ENCODE results near the gene PCDHGB2.
A peak's percentile ranks its signal among the peaks of the same experiment; 100 is the strongest.
"Not testable (repeated sequence)": the region's sequence is repeated elsewhere in the genome, so short reads cannot be mapped to it uniquely, and the experiment has no call there.

DNA sequence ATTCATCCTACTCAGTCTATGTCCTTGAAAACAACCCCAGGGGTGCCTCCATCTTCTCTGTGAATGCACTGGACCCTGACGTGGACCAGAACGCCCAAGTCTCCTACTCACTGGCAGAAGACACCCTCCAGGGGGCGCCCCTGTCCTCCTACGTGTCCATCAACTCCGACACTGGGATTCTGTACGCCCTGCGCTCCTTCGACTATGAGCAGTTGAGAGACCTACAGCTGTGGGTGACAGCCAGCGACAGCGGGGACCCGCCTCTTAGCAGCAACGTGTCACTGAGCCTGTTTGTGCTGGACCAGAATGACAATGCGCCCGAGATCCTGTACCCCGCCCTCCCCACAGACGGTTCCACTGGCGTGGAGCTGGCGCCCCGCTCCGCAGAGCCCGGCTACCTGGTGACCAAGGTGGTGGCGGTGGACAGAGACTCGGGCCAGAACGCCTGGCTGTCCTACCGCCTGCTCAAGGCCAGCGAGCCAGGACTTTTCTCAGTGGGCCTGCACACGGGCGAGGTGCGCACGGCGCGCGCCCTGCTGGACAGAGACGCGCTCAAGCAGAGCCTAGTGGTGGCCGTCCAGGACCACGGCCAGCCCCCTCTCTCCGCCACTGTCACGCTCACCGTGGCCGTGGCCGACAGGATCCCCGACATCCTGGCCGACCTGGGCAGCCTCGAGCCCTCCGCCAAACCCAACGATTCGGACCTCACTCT lies 15.8 kb downstream of the PCDHGB2 start:
- TF ChIP-seq IRF2 (CRISPR knock-in tag; IDR thresholded peaks at IDR 0.05; ENCODE audit: borderline replicate concordance, low read depth); RELA (CRISPR knock-in tag; IDR thresholded peaks at IDR 0.05; ENCODE audit: borderline replicate concordance); SP1 (CRISPR knock-in tag; conservative IDR thresholded peaks at IDR 0.05); ZNF138 (CRISPR knock-in tag; conservative IDR thresholded peaks at IDR 0.05); NR2C2 (CRISPR knock-in tag; IDR thresholded peaks at IDR 0.05); ZBTB21 (CRISPR knock-in tag; IDR thresholded peaks at IDR 0.05; ENCODE audit: borderline replicate concordance): not testable (repeated sequence)
- TF ChIP-seq, protein P1, sequence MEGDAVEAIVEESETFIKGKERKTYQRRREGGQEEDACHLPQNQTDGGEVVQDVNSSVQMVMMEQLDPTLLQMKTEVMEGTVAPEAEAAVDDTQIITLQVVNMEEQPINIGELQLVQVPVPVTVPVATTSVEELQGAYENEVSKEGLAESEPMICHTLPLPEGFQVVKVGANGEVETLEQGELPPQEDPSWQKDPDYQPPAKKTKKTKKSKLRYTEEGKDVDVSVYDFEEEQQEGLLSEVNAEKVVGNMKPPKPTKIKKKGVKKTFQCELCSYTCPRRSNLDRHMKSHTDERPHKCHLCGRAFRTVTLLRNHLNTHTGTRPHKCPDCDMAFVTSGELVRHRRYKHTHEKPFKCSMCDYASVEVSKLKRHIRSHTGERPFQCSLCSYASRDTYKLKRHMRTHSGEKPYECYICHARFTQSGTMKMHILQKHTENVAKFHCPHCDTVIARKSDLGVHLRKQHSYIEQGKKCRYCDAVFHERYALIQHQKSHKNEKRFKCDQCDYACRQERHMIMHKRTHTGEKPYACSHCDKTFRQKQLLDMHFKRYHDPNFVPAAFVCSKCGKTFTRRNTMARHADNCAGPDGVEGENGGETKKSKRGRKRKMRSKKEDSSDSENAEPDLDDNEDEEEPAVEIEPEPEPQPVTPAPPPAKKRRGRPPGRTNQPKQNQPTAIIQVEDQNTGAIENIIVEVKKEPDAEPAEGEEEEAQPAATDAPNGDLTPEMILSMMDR (IDR thresholded peaks at IDR 0.05): 0 out of 2 replicates have a peak, but pooled peaks have one; percentile 21
- TF ChIP-seq, protein P2, sequence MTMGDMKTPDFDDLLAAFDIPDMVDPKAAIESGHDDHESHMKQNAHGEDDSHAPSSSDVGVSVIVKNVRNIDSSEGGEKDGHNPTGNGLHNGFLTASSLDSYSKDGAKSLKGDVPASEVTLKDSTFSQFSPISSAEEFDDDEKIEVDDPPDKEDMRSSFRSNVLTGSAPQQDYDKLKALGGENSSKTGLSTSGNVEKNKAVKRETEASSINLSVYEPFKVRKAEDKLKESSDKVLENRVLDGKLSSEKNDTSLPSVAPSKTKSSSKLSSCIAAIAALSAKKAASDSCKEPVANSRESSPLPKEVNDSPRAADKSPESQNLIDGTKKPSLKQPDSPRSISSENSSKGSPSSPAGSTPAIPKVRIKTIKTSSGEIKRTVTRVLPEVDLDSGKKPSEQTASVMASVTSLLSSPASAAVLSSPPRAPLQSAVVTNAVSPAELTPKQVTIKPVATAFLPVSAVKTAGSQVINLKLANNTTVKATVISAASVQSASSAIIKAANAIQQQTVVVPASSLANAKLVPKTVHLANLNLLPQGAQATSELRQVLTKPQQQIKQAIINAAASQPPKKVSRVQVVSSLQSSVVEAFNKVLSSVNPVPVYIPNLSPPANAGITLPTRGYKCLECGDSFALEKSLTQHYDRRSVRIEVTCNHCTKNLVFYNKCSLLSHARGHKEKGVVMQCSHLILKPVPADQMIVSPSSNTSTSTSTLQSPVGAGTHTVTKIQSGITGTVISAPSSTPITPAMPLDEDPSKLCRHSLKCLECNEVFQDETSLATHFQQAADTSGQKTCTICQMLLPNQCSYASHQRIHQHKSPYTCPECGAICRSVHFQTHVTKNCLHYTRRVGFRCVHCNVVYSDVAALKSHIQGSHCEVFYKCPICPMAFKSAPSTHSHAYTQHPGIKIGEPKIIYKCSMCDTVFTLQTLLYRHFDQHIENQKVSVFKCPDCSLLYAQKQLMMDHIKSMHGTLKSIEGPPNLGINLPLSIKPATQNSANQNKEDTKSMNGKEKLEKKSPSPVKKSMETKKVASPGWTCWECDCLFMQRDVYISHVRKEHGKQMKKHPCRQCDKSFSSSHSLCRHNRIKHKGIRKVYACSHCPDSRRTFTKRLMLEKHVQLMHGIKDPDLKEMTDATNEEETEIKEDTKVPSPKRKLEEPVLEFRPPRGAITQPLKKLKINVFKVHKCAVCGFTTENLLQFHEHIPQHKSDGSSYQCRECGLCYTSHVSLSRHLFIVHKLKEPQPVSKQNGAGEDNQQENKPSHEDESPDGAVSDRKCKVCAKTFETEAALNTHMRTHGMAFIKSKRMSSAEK (CRISPR knock-in tag; IDR thresholded peaks at IDR 0.05; ENCODE audit: borderline replicate concordance): not testable (repeated sequence)
- TF ChIP-seq, protein P3, sequence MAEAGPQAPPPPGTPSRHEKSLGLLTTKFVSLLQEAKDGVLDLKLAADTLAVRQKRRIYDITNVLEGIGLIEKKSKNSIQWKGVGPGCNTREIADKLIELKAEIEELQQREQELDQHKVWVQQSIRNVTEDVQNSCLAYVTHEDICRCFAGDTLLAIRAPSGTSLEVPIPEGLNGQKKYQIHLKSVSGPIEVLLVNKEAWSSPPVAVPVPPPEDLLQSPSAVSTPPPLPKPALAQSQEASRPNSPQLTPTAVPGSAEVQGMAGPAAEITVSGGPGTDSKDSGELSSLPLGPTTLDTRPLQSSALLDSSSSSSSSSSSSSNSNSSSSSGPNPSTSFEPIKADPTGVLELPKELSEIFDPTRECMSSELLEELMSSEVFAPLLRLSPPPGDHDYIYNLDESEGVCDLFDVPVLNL (CRISPR knock-in tag; IDR thresholded peaks at IDR 0.05; ENCODE audit: borderline replicate concordance, low read depth): not testable (repeated sequence)
- TF ChIP-seq, protein P4, sequence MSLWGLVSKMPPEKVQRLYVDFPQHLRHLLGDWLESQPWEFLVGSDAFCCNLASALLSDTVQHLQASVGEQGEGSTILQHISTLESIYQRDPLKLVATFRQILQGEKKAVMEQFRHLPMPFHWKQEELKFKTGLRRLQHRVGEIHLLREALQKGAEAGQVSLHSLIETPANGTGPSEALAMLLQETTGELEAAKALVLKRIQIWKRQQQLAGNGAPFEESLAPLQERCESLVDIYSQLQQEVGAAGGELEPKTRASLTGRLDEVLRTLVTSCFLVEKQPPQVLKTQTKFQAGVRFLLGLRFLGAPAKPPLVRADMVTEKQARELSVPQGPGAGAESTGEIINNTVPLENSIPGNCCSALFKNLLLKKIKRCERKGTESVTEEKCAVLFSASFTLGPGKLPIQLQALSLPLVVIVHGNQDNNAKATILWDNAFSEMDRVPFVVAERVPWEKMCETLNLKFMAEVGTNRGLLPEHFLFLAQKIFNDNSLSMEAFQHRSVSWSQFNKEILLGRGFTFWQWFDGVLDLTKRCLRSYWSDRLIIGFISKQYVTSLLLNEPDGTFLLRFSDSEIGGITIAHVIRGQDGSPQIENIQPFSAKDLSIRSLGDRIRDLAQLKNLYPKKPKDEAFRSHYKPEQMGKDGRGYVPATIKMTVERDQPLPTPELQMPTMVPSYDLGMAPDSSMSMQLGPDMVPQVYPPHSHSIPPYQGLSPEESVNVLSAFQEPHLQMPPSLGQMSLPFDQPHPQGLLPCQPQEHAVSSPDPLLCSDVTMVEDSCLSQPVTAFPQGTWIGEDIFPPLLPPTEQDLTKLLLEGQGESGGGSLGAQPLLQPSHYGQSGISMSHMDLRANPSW (CRISPR knock-in tag; conservative IDR thresholded peaks at IDR 0.05; ENCODE audit: low read depth): not testable (repeated sequence)
- TF ChIP-seq, protein P5, sequence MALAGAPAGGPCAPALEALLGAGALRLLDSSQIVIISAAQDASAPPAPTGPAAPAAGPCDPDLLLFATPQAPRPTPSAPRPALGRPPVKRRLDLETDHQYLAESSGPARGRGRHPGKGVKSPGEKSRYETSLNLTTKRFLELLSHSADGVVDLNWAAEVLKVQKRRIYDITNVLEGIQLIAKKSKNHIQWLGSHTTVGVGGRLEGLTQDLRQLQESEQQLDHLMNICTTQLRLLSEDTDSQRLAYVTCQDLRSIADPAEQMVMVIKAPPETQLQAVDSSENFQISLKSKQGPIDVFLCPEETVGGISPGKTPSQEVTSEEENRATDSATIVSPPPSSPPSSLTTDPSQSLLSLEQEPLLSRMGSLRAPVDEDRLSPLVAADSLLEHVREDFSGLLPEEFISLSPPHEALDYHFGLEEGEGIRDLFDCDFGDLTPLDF (CRISPR knock-in tag; IDR thresholded peaks at IDR 0.05): not testable (repeated sequence)

Measured in WTC11 (cell line).